ENCODE results near the gene NFE2L2.

The NFE2L2 gene

DNA sequence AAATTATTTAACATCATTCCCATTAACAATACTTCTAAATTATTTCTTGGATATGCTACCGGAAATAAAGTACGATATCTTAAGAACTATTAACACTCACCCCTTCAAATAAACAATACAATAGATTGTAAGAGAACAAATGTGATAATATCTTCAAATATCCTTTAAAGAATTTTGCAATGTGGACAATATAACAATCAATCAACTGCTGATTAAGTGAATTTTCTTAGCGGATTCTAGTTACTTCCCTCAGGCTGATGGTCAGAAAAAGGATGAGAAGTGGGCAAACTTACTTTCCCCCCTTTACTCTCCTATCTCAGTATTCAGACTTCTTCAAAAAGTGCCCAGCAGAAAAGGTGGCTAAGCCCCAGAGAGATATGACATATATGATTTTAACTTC lies 10.8 kb downstream of the NFE2L2 start:
- Histone ChIP-seq H3K4me2 (ENCODE audit: insufficient read depth, low read length, poor library complexity, severe bottlenecking) (no peak overlapping the region), H2AK5ac (ENCODE audit: low read depth, low read length) (no peak overlapping the region), H3K23ac (ENCODE audit: low read depth, low read length, poor library complexity) (no peak overlapping the region), H3K4ac (ENCODE audit: low read length) (no peak overlapping the region), H3K4me1 (ENCODE audit: control insufficient read depth in 2 of 2, insufficient read depth in 1 of 2, low read depth in 1 of 2, low read length in 2 of 2) (no peaks in the 10 kb centered on the region), H2BK5ac (ENCODE audit: low read length) (no peak overlapping the region), H3K79me1 (ENCODE audit: low read depth, low read length) (peaks cover 2% of the 10 kb centered on the region), H3K18ac (ENCODE audit: low read length) (no peak overlapping the region), H2BK12ac (ENCODE audit: low read length) (no peak overlapping the region), H2BK120ac (ENCODE audit: low read depth, low read length) (no peak overlapping the region), H3K14ac (ENCODE audit: low read length) (no peak overlapping the region), H3K9ac (ENCODE audit: low read depth, low read length, poor library complexity) (no peak overlapping the region), H4K8ac (ENCODE audit: low read depth, low read length) (no peak overlapping the region), H3K27me3 (ENCODE audit: control insufficient read depth in 3 of 3, insufficient read depth in 3 of 3, low read depth in 1 of 3, low read length in 3 of 3) (no peaks in the 10 kb centered on the region), H3K36me3 (replicated peaks in 1 of 2; ENCODE audit: control insufficient read depth in 2 of 2, insufficient read depth in 2 of 2, low read length in 2 of 2) (peaks cover 0 to 69% of the 10 kb centered on the region in 2 donors), H2BK15ac (ENCODE audit: low read length) (no peak overlapping the region), H3K27ac (replicated peaks; ENCODE audit: low read length) (no peak overlapping the region), H3K9me3 (replicated peaks in 1 of 2; ENCODE audit: control insufficient read depth in 2 of 2, insufficient read depth in 1 of 2, low read depth in 1 of 2, low read length in 2 of 2) (peaks cover 0 to 17% of the 10 kb centered on the region in 2 donors), H2AFZ (ENCODE audit: low read length) (no peak overlapping the region), H3K4me3 (ENCODE audit: low read length in 2 of 2) (no peak overlapping the region), H4K91ac (ENCODE audit: low read depth, low read length, poor library complexity) (no peak overlapping the region)
- WGBS, 2 donors (ENCODE audit: extremely low coverage in 2 of 2, insufficient read length in 2 of 2, insufficient replicate concordance in 1 of 2) = no CpG with 5 or more reads among the region's 3 CpGs
- DNase-seq (ENCODE audit: low spot score) = no peak

DNA sequence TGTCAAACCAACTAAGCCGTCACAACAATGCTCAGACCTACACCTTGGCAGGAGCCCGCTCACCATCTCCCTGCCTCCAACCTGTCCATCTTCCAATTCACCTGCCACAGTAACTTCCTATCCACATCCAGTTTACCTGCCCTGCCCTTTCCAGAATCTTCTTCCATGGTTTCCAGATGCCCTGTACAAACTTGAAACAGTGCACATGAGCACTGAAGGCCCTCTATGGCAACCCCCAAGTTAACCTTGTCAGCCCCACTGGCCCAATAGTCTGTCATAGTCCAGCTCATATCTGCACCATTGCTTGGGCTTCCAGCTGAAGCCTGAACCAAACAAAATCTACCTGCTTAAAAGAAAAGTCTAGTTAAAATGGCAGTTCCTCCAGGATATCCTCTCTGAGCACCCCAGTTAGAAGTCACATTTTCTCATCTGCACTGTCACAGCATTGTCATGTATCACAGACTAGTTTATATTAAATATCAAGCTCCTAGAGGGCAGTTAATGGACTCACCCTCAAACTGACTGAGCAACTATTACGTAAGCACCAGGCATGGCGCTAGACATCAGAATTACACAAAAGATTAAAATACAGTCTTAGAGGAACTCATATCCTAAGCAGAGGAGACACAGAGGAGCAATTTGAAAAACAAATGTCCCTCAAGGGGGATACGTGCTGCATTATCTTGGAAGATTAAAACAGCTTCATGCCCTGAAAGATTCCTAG lies 11.6 kb downstream of the NFE2L2 start:
- H3K23ac ChIP-seq (ENCODE audit: low read depth, low read length, poor library complexity) = no peak overlapping the region
- H3K9me3 ChIP-seq (replicated peaks in 1 of 2; ENCODE audit: control insufficient read depth in 2 of 2, insufficient read depth in 1 of 2, low read depth in 1 of 2, low read length in 2 of 2) = peaks cover 0 to 10% of the 10 kb centered on the region in 2 donors
- no peak overlapping the region for H2BK5ac ChIP-seq (ENCODE audit: low read length)
- no peaks in the 10 kb centered on the region for H3K27me3 ChIP-seq (ENCODE audit: control insufficient read depth in 3 of 3, insufficient read depth in 3 of 3, low read depth in 1 of 3, low read length in 3 of 3)
- H4K91ac ChIP-seq (ENCODE audit: low read depth, low read length, poor library complexity) = no peak overlapping the region
- no peak overlapping the region for H2BK12ac ChIP-seq (ENCODE audit: low read length)
- peaks cover 2% of the 10 kb centered on the region for H3K79me1 ChIP-seq (ENCODE audit: low read depth, low read length)
- no peaks in the 10 kb centered on the region for H3K4me1 ChIP-seq (ENCODE audit: control insufficient read depth in 2 of 2, insufficient read depth in 1 of 2, low read depth in 1 of 2, low read length in 2 of 2)
- no peak overlapping the region for H3K9ac ChIP-seq (ENCODE audit: low read depth, low read length, poor library complexity)
- no peak overlapping the region for H2BK120ac ChIP-seq (ENCODE audit: low read depth, low read length)
- H2AFZ ChIP-seq (ENCODE audit: low read length) = no peak overlapping the region
- no peak overlapping the region for H3K14ac ChIP-seq (ENCODE audit: low read length)
- WGBS, 2 donors (ENCODE audit: extremely low coverage in 2 of 2, insufficient read length in 2 of 2, insufficient replicate concordance in 1 of 2) = no CpG with 5 or more reads among the region's 5 CpGs
- no peak overlapping the region for H2AK5ac ChIP-seq (ENCODE audit: low read depth, low read length)
- peaks cover 0 to 62% of the 10 kb centered on the region in 2 donors for H3K36me3 ChIP-seq (replicated peaks in 1 of 2; ENCODE audit: control insufficient read depth in 2 of 2, insufficient read depth in 2 of 2, low read length in 2 of 2)
- H3K18ac ChIP-seq (ENCODE audit: low read length) = no peak overlapping the region
- H3K4me3 ChIP-seq (ENCODE audit: low read length in 2 of 2) = no peak overlapping the region
- no peak overlapping the region for H3K27ac ChIP-seq (replicated peaks; ENCODE audit: low read length)
- H4K8ac ChIP-seq (ENCODE audit: low read depth, low read length) = no peak overlapping the region
- no peak overlapping the region for H3K4me2 ChIP-seq (ENCODE audit: insufficient read depth, low read length, poor library complexity, severe bottlenecking)
- no peak overlapping the region for H3K4ac ChIP-seq (ENCODE audit: low read length)
- DNase-seq (ENCODE audit: low spot score) = no peak
- H2BK15ac ChIP-seq (ENCODE audit: low read length) = no peak overlapping the region

DNA sequence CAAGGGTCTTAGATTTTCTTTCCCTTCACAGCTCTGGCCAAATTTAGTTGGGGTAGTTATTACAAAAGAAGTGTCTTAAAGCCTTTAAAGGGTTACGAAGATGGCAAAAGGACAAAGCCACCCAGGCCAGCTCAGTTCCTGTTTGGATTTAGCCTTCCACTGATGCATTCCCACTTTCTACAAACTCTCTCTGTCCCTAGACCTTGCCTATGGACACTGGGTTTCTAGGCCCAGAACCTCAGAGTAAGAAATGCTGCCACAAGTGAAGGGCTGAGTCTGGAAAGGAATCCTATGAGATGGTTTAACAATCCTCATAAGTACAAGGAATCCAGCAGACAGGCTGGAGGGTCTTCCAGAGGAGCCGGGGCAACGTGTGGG lies 13.4 kb downstream of the NFE2L2 start:
- Histone ChIP-seq H3K4me2 (ENCODE audit: insufficient read depth, low read length, poor library complexity, severe bottlenecking) (no peak overlapping the region), H3K27ac (replicated peaks; ENCODE audit: low read length) (no peak overlapping the region), H2BK12ac (ENCODE audit: low read length) (no peak overlapping the region), H3K18ac (ENCODE audit: low read length) (no peak overlapping the region), H4K8ac (ENCODE audit: low read depth, low read length) (no peak overlapping the region), H3K4me1 (ENCODE audit: control insufficient read depth in 2 of 2, insufficient read depth in 1 of 2, low read depth in 1 of 2, low read length in 2 of 2) (no peaks in the 10 kb centered on the region), H3K4ac (ENCODE audit: low read length) (no peak overlapping the region), H3K23ac (ENCODE audit: low read depth, low read length, poor library complexity) (no peak overlapping the region), H3K79me1 (ENCODE audit: low read depth, low read length) (no peaks in the 10 kb centered on the region), H2BK5ac (ENCODE audit: low read length) (no peak overlapping the region), H2BK120ac (ENCODE audit: low read depth, low read length) (no peak overlapping the region), H3K36me3 (replicated peaks in 1 of 2; ENCODE audit: control insufficient read depth in 2 of 2, insufficient read depth in 2 of 2, low read length in 2 of 2) (peaks cover 0 to 53% of the 10 kb centered on the region in 2 donors), H3K9ac (ENCODE audit: low read depth, low read length, poor library complexity) (no peak overlapping the region), H3K9me3 (replicated peaks in 1 of 2; ENCODE audit: control insufficient read depth in 2 of 2, insufficient read depth in 1 of 2, low read depth in 1 of 2, low read length in 2 of 2) (peaks cover 0 to 3% of the 10 kb centered on the region in 2 donors), H2AK5ac (ENCODE audit: low read depth, low read length) (no peak overlapping the region), H2AFZ (ENCODE audit: low read length) (no peak overlapping the region), H3K27me3 (ENCODE audit: control insufficient read depth in 3 of 3, insufficient read depth in 3 of 3, low read depth in 1 of 3, low read length in 3 of 3) (no peaks in the 10 kb centered on the region), H2BK15ac (ENCODE audit: low read length) (no peak overlapping the region), H3K4me3 (ENCODE audit: low read length in 2 of 2) (no peak overlapping the region), H4K91ac (ENCODE audit: low read depth, low read length, poor library complexity) (no peak overlapping the region), H3K14ac (ENCODE audit: low read length) (no peak overlapping the region)
- DNase-seq (ENCODE audit: low spot score) = no peak
- no CpG with 5 or more reads among the region's 3 CpGs for WGBS, 2 donors (ENCODE audit: extremely low coverage in 2 of 2, insufficient read length in 2 of 2, insufficient replicate concordance in 1 of 2)

DNA sequence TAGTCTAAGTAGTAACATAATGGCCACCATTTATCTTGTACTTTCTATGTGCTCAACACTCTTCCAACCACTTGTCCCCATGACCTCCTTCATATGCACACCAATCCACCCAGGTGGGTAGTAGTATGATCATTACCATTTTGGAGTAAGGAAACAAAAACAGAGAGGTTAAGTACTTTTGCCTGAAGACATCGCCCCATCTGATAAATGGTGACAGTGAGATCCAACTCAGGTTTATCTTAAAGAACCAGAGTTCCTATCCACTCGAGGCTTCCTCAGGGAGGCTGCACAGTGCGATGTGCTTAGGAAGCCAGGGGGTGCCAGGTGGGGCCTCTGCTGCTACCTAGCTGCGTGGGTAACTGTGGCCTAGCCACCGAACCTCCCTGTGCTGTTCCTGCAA lies 14.1 kb downstream of the NFE2L2 start:
- DNase-seq (ENCODE audit: low spot score) = no peak
- Histone ChIP-seq H3K36me3 (replicated peaks in 1 of 2; ENCODE audit: control insufficient read depth in 2 of 2, insufficient read depth in 2 of 2, low read length in 2 of 2) (peaks cover 0 to 51% of the 10 kb centered on the region in 2 donors), H3K27me3 (ENCODE audit: control insufficient read depth in 3 of 3, insufficient read depth in 3 of 3, low read depth in 1 of 3, low read length in 3 of 3) (no peaks in the 10 kb centered on the region), H3K4me3 (ENCODE audit: low read length in 2 of 2) (no peak overlapping the region), H3K9me3 (replicated peaks in 1 of 2; ENCODE audit: control insufficient read depth in 2 of 2, insufficient read depth in 1 of 2, low read depth in 1 of 2, low read length in 2 of 2) (peaks cover 0 to 3% of the 10 kb centered on the region in 2 donors), H3K79me1 (ENCODE audit: low read depth, low read length) (no peaks in the 10 kb centered on the region), H4K8ac (ENCODE audit: low read depth, low read length) (no peak overlapping the region), H3K18ac (ENCODE audit: low read length) (no peak overlapping the region), H3K4me2 (ENCODE audit: insufficient read depth, low read length, poor library complexity, severe bottlenecking) (no peak overlapping the region), H2BK120ac (ENCODE audit: low read depth, low read length) (no peak overlapping the region), H3K4ac (ENCODE audit: low read length) (no peak overlapping the region), H2AK5ac (ENCODE audit: low read depth, low read length) (no peak overlapping the region), H3K4me1 (ENCODE audit: control insufficient read depth in 2 of 2, insufficient read depth in 1 of 2, low read depth in 1 of 2, low read length in 2 of 2) (peaks cover 0 to 1% of the 10 kb centered on the region in 2 donors), H2BK12ac (ENCODE audit: low read length) (no peak overlapping the region), H3K23ac (ENCODE audit: low read depth, low read length, poor library complexity) (no peak overlapping the region), H2AFZ (ENCODE audit: low read length) (no peak overlapping the region), H3K27ac (replicated peaks; ENCODE audit: low read length) (no peak overlapping the region), H3K14ac (ENCODE audit: low read length) (no peak overlapping the region), H4K91ac (ENCODE audit: low read depth, low read length, poor library complexity) (no peak overlapping the region), H2BK15ac (ENCODE audit: low read length) (no peak overlapping the region), H3K9ac (ENCODE audit: low read depth, low read length, poor library complexity) (no peak overlapping the region), H2BK5ac (ENCODE audit: low read length) (no peak overlapping the region)
- no CpG with 5 or more reads among the region's 5 CpGs for WGBS, 2 donors (ENCODE audit: extremely low coverage in 2 of 2, insufficient read length in 2 of 2, insufficient replicate concordance in 1 of 2)
